ENCODE measurements around the gene PDZD2.

- TF ChIP-seq CTCF (IDR thresholded peaks at IDR 0.05 in 2 of 3, conservative IDR thresholded peaks at IDR 0.05 in 1 of 3; ENCODE audit: borderline replicate concordance in 1 of 3, insufficient read depth in 1 of 3, low read depth in 2 of 3, low read length in 2 of 3), result no peak
- no peak for TF ChIP-seq ATF3 (IDR thresholded peaks at IDR 0.05)
- no peak for TF ChIP-seq FOSL1 (IDR thresholded peaks at IDR 0.05; ENCODE audit: low read depth)
- TF ChIP-seq YY1 (IDR thresholded peaks at IDR 0.05; ENCODE audit: extremely low read depth, insufficient replicate concordance, low read depth, low read length), result no peak
- TF ChIP-seq EZH2 (IDR thresholded peaks at IDR 0.05), result no peak
- TF ChIP-seq, protein P1, sequence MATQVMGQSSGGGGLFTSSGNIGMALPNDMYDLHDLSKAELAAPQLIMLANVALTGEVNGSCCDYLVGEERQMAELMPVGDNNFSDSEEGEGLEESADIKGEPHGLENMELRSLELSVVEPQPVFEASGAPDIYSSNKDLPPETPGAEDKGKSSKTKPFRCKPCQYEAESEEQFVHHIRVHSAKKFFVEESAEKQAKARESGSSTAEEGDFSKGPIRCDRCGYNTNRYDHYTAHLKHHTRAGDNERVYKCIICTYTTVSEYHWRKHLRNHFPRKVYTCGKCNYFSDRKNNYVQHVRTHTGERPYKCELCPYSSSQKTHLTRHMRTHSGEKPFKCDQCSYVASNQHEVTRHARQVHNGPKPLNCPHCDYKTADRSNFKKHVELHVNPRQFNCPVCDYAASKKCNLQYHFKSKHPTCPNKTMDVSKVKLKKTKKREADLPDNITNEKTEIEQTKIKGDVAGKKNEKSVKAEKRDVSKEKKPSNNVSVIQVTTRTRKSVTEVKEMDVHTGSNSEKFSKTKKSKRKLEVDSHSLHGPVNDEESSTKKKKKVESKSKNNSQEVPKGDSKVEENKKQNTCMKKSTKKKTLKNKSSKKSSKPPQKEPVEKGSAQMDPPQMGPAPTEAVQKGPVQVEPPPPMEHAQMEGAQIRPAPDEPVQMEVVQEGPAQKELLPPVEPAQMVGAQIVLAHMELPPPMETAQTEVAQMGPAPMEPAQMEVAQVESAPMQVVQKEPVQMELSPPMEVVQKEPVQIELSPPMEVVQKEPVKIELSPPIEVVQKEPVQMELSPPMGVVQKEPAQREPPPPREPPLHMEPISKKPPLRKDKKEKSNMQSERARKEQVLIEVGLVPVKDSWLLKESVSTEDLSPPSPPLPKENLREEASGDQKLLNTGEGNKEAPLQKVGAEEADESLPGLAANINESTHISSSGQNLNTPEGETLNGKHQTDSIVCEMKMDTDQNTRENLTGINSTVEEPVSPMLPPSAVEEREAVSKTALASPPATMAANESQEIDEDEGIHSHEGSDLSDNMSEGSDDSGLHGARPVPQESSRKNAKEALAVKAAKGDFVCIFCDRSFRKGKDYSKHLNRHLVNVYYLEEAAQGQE (IDR thresholded peaks at IDR 0.05; ENCODE audit: low read depth), result no peak
- TF ChIP-seq EZH2phosphoT487 (IDR thresholded peaks at IDR 0.05; ENCODE audit: borderline replicate concordance), result no peak
- TF ChIP-seq EGR1 (IDR thresholded peaks at IDR 0.05; ENCODE audit: low read depth), result no peak
- TF ChIP-seq POLR2A (IDR thresholded peaks at IDR 0.05; ENCODE audit: borderline replicate concordance, extremely low read depth, insufficient read depth, insufficient read length), result no peak
- no peak for TF ChIP-seq POLR2AphosphoS5 (IDR thresholded peaks at IDR 0.05; ENCODE audit: low read depth, low read length)
- no peak for TF ChIP-seq RAD21 (IDR thresholded peaks at IDR 0.05; ENCODE audit: low read depth)
- TF ChIP-seq, protein P2, sequence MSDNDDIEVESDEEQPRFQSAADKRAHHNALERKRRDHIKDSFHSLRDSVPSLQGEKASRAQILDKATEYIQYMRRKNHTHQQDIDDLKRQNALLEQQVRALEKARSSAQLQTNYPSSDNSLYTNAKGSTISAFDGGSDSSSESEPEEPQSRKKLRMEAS (IDR thresholded peaks at IDR 0.05), result no peak
- TF ChIP-seq SIN3A (IDR thresholded peaks at IDR 0.05; ENCODE audit: low read depth), result no peak
- no peak for TF ChIP-seq ZBTB33 (IDR thresholded peaks at IDR 0.05; ENCODE audit: extremely low read depth, insufficient replicate concordance, low read length)
Measured at GRCh38 chr5:31674371-31674951, 35.5 kb downstream of the PDZD2 start.
